Keratinocyte (primary cell): Measurements from ENCODE around the gene TWIST1.

Experiments
- EZH2 ChIP-seq: IDR thresholded peaks from one replicate; pipeline ENCODE4 v1.6.1; 2012; ENCODE audit warnings: inconsistent platforms, mild to moderate bottlenecking, low read length, moderate library complexity
- TF ChIP-seq, protein P1 (sequence below), 3 experiments: IDR thresholded peaks in 1 of 3; conservative IDR thresholded peaks in 1 of 3; optimal IDR thresholded peaks in 1 of 3; 2 replicates in 2 of 3; 3 replicates in 1 of 3; pipeline versions ENCODE3 to v1.5.1; 2011; ENCODE audit warnings: low read length in 3 of 3, mild to moderate bottlenecking in 3 of 3, moderate library complexity in 2 of 3, control low read depth in 1 of 3, inconsistent platforms in 1 of 3; ENCODE audit not compliant: insufficient read depth in 2 of 3; ENCODE audit errors: extremely low read depth in 1 of 3

DNA sequence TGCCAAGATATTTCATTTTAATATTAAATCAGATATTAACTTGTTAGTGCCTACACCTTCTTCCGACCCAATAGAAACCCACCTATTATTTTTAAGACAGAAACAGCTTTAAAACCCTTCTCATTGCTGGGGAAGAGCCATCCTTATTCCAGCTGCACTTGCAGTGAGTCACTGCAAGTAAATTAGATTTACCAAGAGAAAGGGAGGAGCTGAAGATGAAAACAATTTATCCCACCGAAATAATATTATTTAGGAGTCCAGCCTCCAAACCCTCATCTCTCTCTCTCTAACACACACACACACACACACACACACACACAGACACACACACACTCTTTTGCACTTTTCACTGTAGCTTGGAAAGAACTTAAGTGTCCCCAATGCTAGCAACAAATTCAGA, 26.9 kb downstream of the TWIST1 start:
- TF ChIP-seq, protein P1, sequence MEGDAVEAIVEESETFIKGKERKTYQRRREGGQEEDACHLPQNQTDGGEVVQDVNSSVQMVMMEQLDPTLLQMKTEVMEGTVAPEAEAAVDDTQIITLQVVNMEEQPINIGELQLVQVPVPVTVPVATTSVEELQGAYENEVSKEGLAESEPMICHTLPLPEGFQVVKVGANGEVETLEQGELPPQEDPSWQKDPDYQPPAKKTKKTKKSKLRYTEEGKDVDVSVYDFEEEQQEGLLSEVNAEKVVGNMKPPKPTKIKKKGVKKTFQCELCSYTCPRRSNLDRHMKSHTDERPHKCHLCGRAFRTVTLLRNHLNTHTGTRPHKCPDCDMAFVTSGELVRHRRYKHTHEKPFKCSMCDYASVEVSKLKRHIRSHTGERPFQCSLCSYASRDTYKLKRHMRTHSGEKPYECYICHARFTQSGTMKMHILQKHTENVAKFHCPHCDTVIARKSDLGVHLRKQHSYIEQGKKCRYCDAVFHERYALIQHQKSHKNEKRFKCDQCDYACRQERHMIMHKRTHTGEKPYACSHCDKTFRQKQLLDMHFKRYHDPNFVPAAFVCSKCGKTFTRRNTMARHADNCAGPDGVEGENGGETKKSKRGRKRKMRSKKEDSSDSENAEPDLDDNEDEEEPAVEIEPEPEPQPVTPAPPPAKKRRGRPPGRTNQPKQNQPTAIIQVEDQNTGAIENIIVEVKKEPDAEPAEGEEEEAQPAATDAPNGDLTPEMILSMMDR (optimal IDR thresholded peaks at IDR 0.05 in 1 of 3, IDR thresholded peaks at IDR 0.05 in 1 of 3, conservative IDR thresholded peaks at IDR 0.05 in 1 of 3; ENCODE audit: extremely low read depth in 1 of 3, insufficient read depth in 2 of 3, low read length in 3 of 3) = no peak
- TF ChIP-seq EZH2 = no peak
